ENCODE measurements around the gene RXRA.

DNA sequence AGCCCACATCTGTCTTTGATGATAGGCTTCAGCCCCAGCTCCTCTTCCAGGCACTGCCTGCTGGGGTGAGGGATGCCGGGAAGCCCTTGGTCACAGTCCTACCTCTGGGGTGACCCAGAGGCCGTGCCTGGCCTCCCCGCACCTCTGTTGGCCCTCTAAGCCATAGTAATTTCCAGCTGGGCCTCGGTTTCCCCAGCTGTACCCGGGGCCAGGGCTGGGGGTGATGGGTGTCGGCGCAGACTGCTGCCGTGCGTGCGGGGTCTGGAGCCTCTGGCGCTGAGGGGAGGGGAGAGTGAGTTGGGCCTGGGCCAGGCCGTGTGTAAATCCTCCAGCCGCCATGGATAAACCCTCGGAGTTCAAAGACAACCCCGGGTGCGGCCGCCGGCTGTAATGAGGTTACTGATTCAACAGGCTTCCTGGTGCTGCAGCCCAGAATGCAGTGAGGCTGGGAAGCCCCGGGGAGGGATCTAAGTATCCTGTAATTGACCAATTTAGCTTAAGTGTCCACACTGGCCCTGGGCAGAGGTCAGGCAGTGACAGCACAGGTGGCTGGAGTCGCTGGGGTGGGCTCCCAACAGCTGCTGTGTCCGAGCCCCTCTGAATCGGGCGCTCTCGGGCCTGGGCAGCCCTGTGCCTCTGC, 7.1 kb downstream of the RXRA start:
- TF ChIP-seq, protein P1, sequence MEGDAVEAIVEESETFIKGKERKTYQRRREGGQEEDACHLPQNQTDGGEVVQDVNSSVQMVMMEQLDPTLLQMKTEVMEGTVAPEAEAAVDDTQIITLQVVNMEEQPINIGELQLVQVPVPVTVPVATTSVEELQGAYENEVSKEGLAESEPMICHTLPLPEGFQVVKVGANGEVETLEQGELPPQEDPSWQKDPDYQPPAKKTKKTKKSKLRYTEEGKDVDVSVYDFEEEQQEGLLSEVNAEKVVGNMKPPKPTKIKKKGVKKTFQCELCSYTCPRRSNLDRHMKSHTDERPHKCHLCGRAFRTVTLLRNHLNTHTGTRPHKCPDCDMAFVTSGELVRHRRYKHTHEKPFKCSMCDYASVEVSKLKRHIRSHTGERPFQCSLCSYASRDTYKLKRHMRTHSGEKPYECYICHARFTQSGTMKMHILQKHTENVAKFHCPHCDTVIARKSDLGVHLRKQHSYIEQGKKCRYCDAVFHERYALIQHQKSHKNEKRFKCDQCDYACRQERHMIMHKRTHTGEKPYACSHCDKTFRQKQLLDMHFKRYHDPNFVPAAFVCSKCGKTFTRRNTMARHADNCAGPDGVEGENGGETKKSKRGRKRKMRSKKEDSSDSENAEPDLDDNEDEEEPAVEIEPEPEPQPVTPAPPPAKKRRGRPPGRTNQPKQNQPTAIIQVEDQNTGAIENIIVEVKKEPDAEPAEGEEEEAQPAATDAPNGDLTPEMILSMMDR (IDR thresholded peaks at IDR 0.05), result no peak
- TF ChIP-seq POLR2A (IDR thresholded peaks at IDR 0.05), result no peak

Measured in adrenal gland (tissue), 5 donors.